Astrocyte (in vitro differentiated cells and primary cell): ENCODE measurements around the gene FSIP1. TPM values are rescaled to one million over a fixed set of nuclear protein-coding genes. Genes with fewer than 3 reads are reported as not detected.

Source experiments
- DNase-seq: peaks from one replicate; pipeline ENCODE4 v3.0.0-alpha.2; 2010; ENCODE audit warnings: low read depth
- FAIRE-seq: peaks from 2 replicates; lab custom pipeline; 2011; peaks lifted over from hg19 to GRCh38; lab: Jason Lieb, UNC
- H2AFZ ChIP-seq: 2 replicates; pipeline ENCODE4 v1.6.0; 2012; ENCODE audit warnings: low read depth, low read length, inconsistent platforms
- H3K27ac ChIP-seq: 2 replicates; pipeline ENCODE4 v1.5.1; 2011; ENCODE audit warnings: low read depth, low read length, inconsistent platforms
- H3K27me3 ChIP-seq: 2 replicates; pipeline ENCODE4 v1.6.0; 2011; ENCODE audit warnings: low read length, inconsistent platforms; ENCODE audit not compliant: insufficient read depth
- H3K36me3 ChIP-seq: 2 replicates; pipeline ENCODE4 v1.5.1; 2011; ENCODE audit warnings: low read length, inconsistent platforms; ENCODE audit not compliant: insufficient read depth
- H3K4me1 ChIP-seq: 2 replicates; pipeline ENCODE4 v1.5.1; 2011; ENCODE audit warnings: low read length, inconsistent platforms; ENCODE audit not compliant: insufficient read depth
- H3K4me2 ChIP-seq: 2 replicates; pipeline ENCODE4 v1.6.0; 2012; ENCODE audit warnings: low read length, inconsistent platforms
- H3K4me3 ChIP-seq: 2 replicates; pipeline ENCODE4 v1.5.1; 2011; ENCODE audit warnings: low read depth, mild to moderate bottlenecking, low read length, inconsistent platforms; ENCODE audit not compliant: insufficient read depth
- H3K79me2 ChIP-seq: 2 replicates; pipeline ENCODE4 v1.6.0; 2012; ENCODE audit warnings: mild to moderate bottlenecking, low read length, inconsistent platforms; ENCODE audit not compliant: insufficient read depth
- H3K9ac ChIP-seq: 2 replicates; pipeline ENCODE4 v1.6.0; 2012; ENCODE audit warnings: mild to moderate bottlenecking, low read length, inconsistent platforms
- H3K9me3 ChIP-seq: 2 replicates; pipeline ENCODE4 v1.5.1; 2012; ENCODE audit warnings: low read depth, mild to moderate bottlenecking, low read length, inconsistent platforms; ENCODE audit not compliant: insufficient read depth
- H4K20me1 ChIP-seq: 2 replicates; pipeline ENCODE4 v1.6.0; 2012; ENCODE audit warnings: low read length, inconsistent platforms; ENCODE audit not compliant: insufficient read depth
- H3K27ac Mint-ChIP-seq: one replicate; pipeline ENCODE4 v1.8.0; 2021; ENCODE audit warnings: mild to moderate bottlenecking, mixed read lengths; ENCODE audit not compliant: unreplicated experiment
- H3K27me3 Mint-ChIP-seq: one replicate; pipeline ENCODE4 v1.8.0; 2021; ENCODE audit warnings: low read depth, mixed read lengths; ENCODE audit not compliant: unreplicated experiment
- H3K36me3 Mint-ChIP-seq: one replicate; pipeline ENCODE4 v1.8.0; 2021; ENCODE audit warnings: low read depth, mixed read lengths; ENCODE audit not compliant: unreplicated experiment
- H3K4me1 Mint-ChIP-seq: one replicate; pipeline ENCODE4 v1.8.0; 2021; ENCODE audit warnings: low read depth, mixed read lengths; ENCODE audit not compliant: unreplicated experiment
- H3K4me3 Mint-ChIP-seq: one replicate; pipeline ENCODE4 v1.8.0; 2021; ENCODE audit warnings: mild to moderate bottlenecking, moderate library complexity, mixed read lengths; ENCODE audit not compliant: unreplicated experiment
- H3K9me3 Mint-ChIP-seq: one replicate; pipeline ENCODE4 v1.8.0; 2021; ENCODE audit warnings: mild to moderate bottlenecking, mixed read lengths; ENCODE audit not compliant: unreplicated experiment
- CTCF ChIP-seq: IDR thresholded peaks from 2 replicates; pipeline ENCODE4 v1.5.1; 2011; ENCODE audit warnings: low read depth, mild to moderate bottlenecking, inconsistent platforms, low read length, moderate library complexity; ENCODE audit not compliant: insufficient read depth
- EZH2 ChIP-seq: IDR thresholded peaks from 2 replicates; pipeline ENCODE4 v1.6.1; 2012; ENCODE audit warnings: mild to moderate bottlenecking, low read length, inconsistent platforms; ENCODE audit not compliant: insufficient read depth
- total RNA-seq: library from RNA; stranded (reverse); gene quantifications from 2 replicates; pipeline ENCODE4 v1.2.1, GENCODE V29; 2021

The FSIP1 gene
- total RNA-seq, 1 donor from 2014 or later, result 0.77 TPM

GRCh38 chr15:39668457-39668856 is 114.2 kb downstream of the FSIP1 start:
- TF ChIP-seq CTCF (no peak), EZH2 (no peak)
- Mint-ChIP-seq H3K4me1 (peaks cover 38% of the 10 kb centered on the region), H3K9me3 (no peaks in the 10 kb centered on the region), H3K4me3 (no peak overlapping the region), H3K27ac (no peak overlapping the region), H3K36me3 (no peaks in the 10 kb centered on the region), H3K27me3 (no peaks in the 10 kb centered on the region)
- H3K36me3 ChIP-seq, result no peaks in the 10 kb centered on the region
- DNase-seq, result no peak
- peaks cover 10% of the 10 kb centered on the region for H3K4me1 ChIP-seq
- no peaks in the 10 kb centered on the region for H4K20me1 ChIP-seq
- peak; percentile 73 for FAIRE-seq
- no peaks in the 10 kb centered on the region for H3K79me2 ChIP-seq
- no peaks in the 10 kb centered on the region for H3K27me3 ChIP-seq
- no peak overlapping the region for H3K4me2 ChIP-seq
- H3K9ac ChIP-seq, result no peak overlapping the region
- no peak overlapping the region for H3K4me3 ChIP-seq
- no peak overlapping the region for H2AFZ ChIP-seq
- no peaks in the 10 kb centered on the region for H3K9me3 ChIP-seq
- H3K27ac ChIP-seq, result no peak overlapping the region

GRCh38 chr15:39667382-39668127 is 115.1 kb downstream of the FSIP1 start:
- no peaks in the 10 kb centered on the region for H3K9me3 Mint-ChIP-seq
- H3K4me1 Mint-ChIP-seq, result peaks cover 39% of the 10 kb centered on the region
- H3K4me1 ChIP-seq, result peaks cover 10% of the 10 kb centered on the region
- H4K20me1 ChIP-seq, result no peaks in the 10 kb centered on the region
- no peak for FAIRE-seq
- H3K27ac Mint-ChIP-seq, result peak overlapping the region; percentile 95
- H3K36me3 Mint-ChIP-seq, result no peaks in the 10 kb centered on the region
- no peaks in the 10 kb centered on the region for H3K36me3 ChIP-seq
- no peak overlapping the region for H3K4me2 ChIP-seq
- H3K27me3 ChIP-seq, result no peaks in the 10 kb centered on the region
- no peak for DNase-seq
- H3K4me3 Mint-ChIP-seq, result no peak overlapping the region
- H3K9me3 ChIP-seq, result no peaks in the 10 kb centered on the region
- H3K27me3 Mint-ChIP-seq, result no peaks in the 10 kb centered on the region
- H3K79me2 ChIP-seq, result no peaks in the 10 kb centered on the region
- H3K27ac ChIP-seq, result no peak overlapping the region
- H3K9ac ChIP-seq, result no peak overlapping the region
- TF ChIP-seq EZH2 (no peak), CTCF (no peak)
- H2AFZ ChIP-seq, result peak overlapping the region; percentile 7
- H3K4me3 ChIP-seq, result no peak overlapping the region

- peak overlapping the region; percentile 34 for H3K27ac ChIP-seq
- no peaks in the 10 kb centered on the region for H3K9me3 Mint-ChIP-seq
- no peaks in the 10 kb centered on the region for H3K79me2 ChIP-seq
- H3K27me3 ChIP-seq, result no peaks in the 10 kb centered on the region
- no peaks in the 10 kb centered on the region for H4K20me1 ChIP-seq
- H3K4me1 Mint-ChIP-seq, result peaks cover 42% of the 10 kb centered on the region
- H3K4me1 ChIP-seq, result peaks cover 13% of the 10 kb centered on the region
- no peak overlapping the region for H3K4me3 ChIP-seq
- peak; percentile 79 for FAIRE-seq
- peak overlapping the region; percentile 56 for H3K4me2 ChIP-seq
- no peak overlapping the region for H3K9ac ChIP-seq
- H3K27me3 Mint-ChIP-seq, result no peaks in the 10 kb centered on the region
- no peaks in the 10 kb centered on the region for H3K36me3 Mint-ChIP-seq
- TF ChIP-seq EZH2 (no peak), CTCF (no peak)
- H3K4me3 Mint-ChIP-seq, result no peak overlapping the region
- H2AFZ ChIP-seq, result peak overlapping the region; percentile 56
- peak overlapping the region; percentile 95 for H3K27ac Mint-ChIP-seq
- H3K36me3 ChIP-seq, result no peaks in the 10 kb centered on the region
- peak; percentile 80 for DNase-seq
- no peaks in the 10 kb centered on the region for H3K9me3 ChIP-seq
These were observed 116.0 kb downstream of the FSIP1 start for GRCh38 chr15:39666677-39667076.
